DOHH2 (cell line): ENCODE data around the gene TMPRSS2.

ENCODE experiments used
- CTCF ChIP-seq: fragments of 200-600 bp; sonication (generic); IDR thresholded peaks from one replicate; pipeline ENCODE4 v1.5.1; 2014; ENCODE audit warnings: antibody characterized with exemption, mild to moderate bottlenecking, low read depth, low read length; ENCODE audit not compliant: poor library complexity, severe bottlenecking
- EZH2phosphoT487 ChIP-seq: fragments of 200-600 bp; sonication (generic); IDR thresholded peaks from 2 replicates; pipeline ENCODE4 v1.6.1; 2017; ENCODE audit warnings: borderline replicate concordance, mild to moderate bottlenecking, antibody characterized with exemption, low read length, moderate library complexity, mixed read lengths

- no peak for TF ChIP-seq CTCF
- TF ChIP-seq EZH2phosphoT487, result no peak
Measured at GRCh38 chr21:41429925-41430491, 78.0 kb downstream of the TMPRSS2 start.
